HL-60/S4 treated with retinoic acid at 250 ng/mL for 4 days and 3 days (cell line): ENCODE measurements around the gene SPTBN4.
"Not testable (repeated sequence)": the region's sequence is repeated elsewhere in the genome, so short reads cannot be mapped to it uniquely, and the experiment has no call there.

Experiments used
- in situ Hi-C: fragments of 300-500 bp; cut with MboI; formaldehyde crosslinking; loops from 2 replicates; pipeline ENCODE4 v1.7.0; 2022; ENCODE audit warnings: low sequenced_read_pairs

SPTBN4 gene

GRCh38 chr19:40613690-40614621 is 147.2 kb downstream of the SPTBN4 start:
- in situ Hi-C loops, result no loop called here

- in situ Hi-C loops, result no loop called here
These were observed 148.0 kb downstream of the SPTBN4 start for GRCh38 chr19:40614622-40615411.

GRCh38 chr19:40616178-40616577 is 149.4 kb downstream of the SPTBN4 start:
- in situ Hi-C loops, result no loop called here

- in situ Hi-C loops, result no loop called here
These were observed 150.1 kb downstream of the SPTBN4 start for GRCh38 chr19:40616941-40617340.

GRCh38 chr19:40617961-40618360 is 151.2 kb downstream of the SPTBN4 start:
- in situ Hi-C loops, result no loop called here

GRCh38 chr19:40619333-40620160 is 152.7 kb downstream of the SPTBN4 start:
- in situ Hi-C loops, result no loop called here

- in situ Hi-C loops, result no loop called here
These were observed 153.3 kb downstream of the SPTBN4 start for GRCh38 chr19:40620161-40620485.

GRCh38 chr19:40621283-40621682 is 154.5 kb downstream of the SPTBN4 start:
- in situ Hi-C loops, result no loop called here

- in situ Hi-C loops, result no loop called here
These were observed 155.4 kb downstream of the SPTBN4 start for GRCh38 chr19:40621966-40622772.

GRCh38 chr19:40622773-40623075 is 155.9 kb downstream of the SPTBN4 start:
- in situ Hi-C loops, result no loop called here

GRCh38 chr19:40623403-40624251 is 156.8 kb downstream of the SPTBN4 start:
- in situ Hi-C loops, result no loop called here

GRCh38 chr19:40624369-40625153 is 157.8 kb downstream of the SPTBN4 start:
- in situ Hi-C loops, result not testable (repeated sequence)

- in situ Hi-C loops, result no loop called here
These were observed 158.8 kb downstream of the SPTBN4 start for GRCh38 chr19:40625406-40626120.
